HepG2 (cell line): Measurements from ENCODE around the gene NCOA3. TPM values are rescaled to one million over a fixed set of nuclear protein-coding genes. Genes with fewer than 3 reads are reported as not detected.
"Not testable (repeated sequence)": the region's sequence is repeated elsewhere in the genome, so short reads cannot be mapped to it uniquely, and the experiment has no call there.

ENCODE experiments used
- ATAC-seq: fragments of 200-7000 bp; cut with Tn5 transposase; 3 replicates; pipeline ENCODE4 v1.9.1; 2020; ENCODE audit warnings: mild to moderate bottlenecking, moderate library complexity
- BruUV-seq: library from RNA; stranded (reverse); fragments of 400-500 nt; replicated peaks from 2 replicates; lab custom pipeline; 2021; lab: Mats Ljungman, UMichigan
- CTCF ChIA-PET: fragments of 300-600 bp; formaldehyde crosslinking; extraction: SDS; loops from one replicate; lab custom pipeline; 2021; ENCODE audit warnings: low total read pairs, inconsistent platforms, low intra/inter-chr PET ratio; lab: Yijun Ruan, JAX
- POLR2A ChIA-PET: fragments of 350-600 bp; sonication (Branson Sonifier 250); formaldehyde crosslinking; loops from one replicate; lab custom pipeline; 2020; ENCODE audit warnings: antibody characterized with exemption, inconsistent platforms; lab: Yijun Ruan, JAX
- DNase-seq: peaks from one replicate; pipeline ENCODE4 v3.0.0-alpha.2; 2015; ENCODE audit warnings: low spot score
- FAIRE-seq: peaks from 3 replicates; lab custom pipeline; 2011; peaks lifted over from hg19 to GRCh38; lab: Jason Lieb, UNC
- H2AFZ ChIP-seq: one replicate; pipeline ENCODE4 v1.6.1; 2011; ENCODE audit warnings: low read length, inconsistent platforms
- H3K27ac ChIP-seq: fragments of 300-600 bp; 3 replicates; pipeline ENCODE4 v1.8.0; 2011; ENCODE audit warnings: mixed run types, mild to moderate bottlenecking, mixed read lengths, low read length, inconsistent platforms; ENCODE audit not compliant: insufficient read depth; ENCODE audit errors: extremely low read length
- H3K27me3 ChIP-seq, 2 experiments: fragments of 200-600 bp in 1 of 2; 2 replicates in 1 of 2; 3 replicates in 1 of 2; pipeline versions ENCODE4 v1.6.0 to v1.8.0; 2011; ENCODE audit warnings: low read length in 2 of 2, mild to moderate bottlenecking in 2 of 2, moderate library complexity in 2 of 2, inconsistent platforms in 1 of 2; ENCODE audit not compliant: insufficient read depth in 2 of 2, control insufficient read depth in 1 of 2
- H3K36me3 ChIP-seq, 2 experiments: fragments of 200-600 bp in 1 of 2; replicated peaks in 1 of 2; 2 replicates in 1 of 2; 3 replicates in 1 of 2; pipeline versions ENCODE4 v1.5.1 to v1.8.0; 2011; ENCODE audit warnings: low read length in 2 of 2, inconsistent platforms in 1 of 2; ENCODE audit not compliant: insufficient read depth in 2 of 2, control insufficient read depth in 1 of 2
- H3K4me1 ChIP-seq: 2 replicates; pipeline ENCODE4 v1.5.1; 2012; ENCODE audit warnings: low read length, inconsistent platforms; ENCODE audit not compliant: insufficient read depth
- H3K4me2 ChIP-seq: 2 replicates; pipeline ENCODE4 v1.6.0; 2011; ENCODE audit warnings: low read depth, low read length, inconsistent platforms
- H3K4me3 ChIP-seq, 3 experiments: fragments of 200-600 bp in 1 of 3; sonication (generic), shearing (Covaris generic) in 1 of 3; replicated peaks in 1 of 3; 2 replicates each; pipeline ENCODE4 v1.5.1; 2011 to 2016; ENCODE audit warnings: low read length in 3 of 3, inconsistent platforms in 2 of 3, low read depth in 2 of 3, mild to moderate bottlenecking in 2 of 3, control low read depth in 1 of 3, mixed read lengths in 1 of 3; ENCODE audit not compliant: insufficient read depth in 1 of 3
- H3K79me2 ChIP-seq: one replicate; pipeline ENCODE4 v1.6.1; 2011; ENCODE audit warnings: low read length, inconsistent platforms; ENCODE audit not compliant: insufficient read depth
- H3K9ac ChIP-seq: 2 replicates; pipeline ENCODE4 v1.6.0; 2011; ENCODE audit warnings: mild to moderate bottlenecking, low read depth, low read length, inconsistent platforms; ENCODE audit not compliant: insufficient read depth
- H3K9me3 ChIP-seq: 2 replicates; pipeline ENCODE4 v1.5.1; 2012; ENCODE audit warnings: mild to moderate bottlenecking, low read length
- H4K20me1 ChIP-seq: 2 replicates; pipeline ENCODE4 v1.6.0; 2011; ENCODE audit warnings: inconsistent platforms, mild to moderate bottlenecking, low read length, moderate library complexity; ENCODE audit not compliant: insufficient read depth
- GATAD2A ChIP-seq: IDR thresholded peaks from 2 replicates; pipeline ENCODE4 v1.6.1; 2016
- IRF1 ChIP-seq: sonication (generic); formaldehyde crosslinking; IDR thresholded peaks from 2 replicates; pipeline ENCODE4 v1.4.0; 2020; ENCODE audit warnings: low read depth, mild to moderate bottlenecking, missing genetic modification reagents
- MED1 ChIP-seq: sonication (generic); formaldehyde crosslinking; IDR thresholded peaks from 2 replicates; pipeline ENCODE4 v1.4.0; 2020; ENCODE audit warnings: missing genetic modification reagents
- NKX3-1 ChIP-seq: sonication (generic); formaldehyde crosslinking; IDR thresholded peaks from 2 replicates; pipeline ENCODE4 v1.5.0; 2020; ENCODE audit warnings: missing genetic modification reagents
- NRL ChIP-seq: sonication (generic); formaldehyde crosslinking; IDR thresholded peaks from 2 replicates; pipeline ENCODE4 v1.5.0; 2020; ENCODE audit warnings: missing genetic modification reagents, mild to moderate bottlenecking, moderate library complexity, borderline replicate concordance
- POLR2A ChIP-seq, 2 experiments: IDR thresholded peaks; 2 replicates each; pipeline ENCODE4 v1.6.1; 2011; ENCODE audit warnings: low read depth in 2 of 2, low read length in 2 of 2, mild to moderate bottlenecking in 1 of 2, moderate library complexity in 1 of 2; ENCODE audit not compliant: insufficient read depth in 1 of 2
- ZBTB40 ChIP-seq, 2 experiments: fragments of 450-650 bp in 1 of 2; sonication (generic) in 1 of 2; formaldehyde crosslinking in 1 of 2; IDR thresholded peaks; 2 replicates each; pipeline versions ENCODE4 v1.6.1 to v1.8.0; 2016 to 2022; ENCODE audit warnings: antibody characterized with exemption in 1 of 2, mild to moderate bottlenecking in 1 of 2, missing genetic modification reagents in 1 of 2
- ZNF230 ChIP-seq: sonication (generic); formaldehyde crosslinking; IDR thresholded peaks from 2 replicates; pipeline ENCODE4 v1.4.0; 2020; ENCODE audit warnings: mild to moderate bottlenecking, missing genetic modification reagents
- WGBS: methylation state at CpG from one replicate; pipeline ENCODE4 v1.1.6; 2017; ENCODE audit warnings: low lambda C conversion rate; 5-methylcytosine and 5-hydroxymethylcytosine counted together
- in situ Hi-C: cut with HindIII; loops from 2 replicates; pipeline ENCODE4 v1.10.0; 2017; ENCODE audit warnings: low pct_unique_long_range_greater_than_20kb; ENCODE audit not compliant: extremely low pct_ligation_motif_present
- intact Hi-C: fragments of 100-400 bp; cut with micrococcal nuclease; formaldehyde crosslinking; loops from one replicate; pipeline ENCODE4 v1.10.0; 2022; ENCODE audit not compliant: unreplicated experiment
- polyA plus RNA-seq, 8 experiments: library from polyadenylated mRNA; depleted of rRNA in 3 of 8; stranded (reverse) in 7 of 8; unstranded in 1 of 8; fragments of >200 nt; fragmentation: Illumina TruSeq in 4 of 8; extraction: Trizol in 4 of 8; gene quantifications; 2 replicates each; pipeline versions ENCODE4 v1.2.1 to v1.2.3, GENCODE V29; 2011 to 2016; ENCODE audit warnings: low read depth in 4 of 8, missing spikeins in 1 of 8, mixed read lengths in 1 of 8; ENCODE audit not compliant: insufficient read depth in 1 of 8
- total RNA-seq, 5 experiments: library from RNA; depleted of rRNA; stranded (reverse); fragments of >200 nt; fragmentation: Illumina TruSeq; extraction: Trizol; gene quantifications; 2 replicates each; pipeline ENCODE4 v1.2.3, GENCODE V29; 2016; ENCODE audit warnings: low read depth in 1 of 5

NCOA3 gene
- total and polyA plus RNA-seq, 2 of the 13 experiments (the other 11 are each of a cell fraction or from before 2014, with no cell fraction given), result 35.0 to 56.8 TPM

- H3K9me3 ChIP-seq, POLR2A ChIA-PET, CTCF ChIA-PET, DNase-seq, H3K36me3 ChIP-seq, H3K27me3 ChIP-seq, BruUV-seq, H3K9ac ChIP-seq, in situ Hi-C loops, H3K4me3 ChIP-seq, FAIRE-seq, H2AFZ ChIP-seq, intact Hi-C loops, ATAC-seq, H3K4me2 ChIP-seq, H3K27ac ChIP-seq: not testable (repeated sequence)
- H3K79me2 ChIP-seq, result peaks cover 78% of the 10 kb centered on the region
- peaks cover 69% of the 10 kb centered on the region for H3K4me1 ChIP-seq
- H4K20me1 ChIP-seq, result peaks cover 29% of the 10 kb centered on the region
These were observed 52.6 kb downstream of the NCOA3 start for GRCh38 chr20:47554283-47554682.

GRCh38 chr20:47557218-47557617 is 55.5 kb downstream of the NCOA3 start:
- DNase-seq (no peak), FAIRE-seq (no peak), ATAC-seq (no peak)
- Histone ChIP-seq H3K4me2 (no peak overlapping the region), H2AFZ (no peak overlapping the region), H3K4me1 (peaks cover 73% of the 10 kb centered on the region), H3K9ac (no peak overlapping the region), H3K27ac (no peak overlapping the region), H3K79me2 (peaks cover 80% of the 10 kb centered on the region), H3K9me3 (no peaks in the 10 kb centered on the region), H3K36me3 (no peaks in the 10 kb centered on the region; a peak in 1 of 5 replicates), H3K27me3 (no peaks in the 10 kb centered on the region), H4K20me1 (peaks cover 17% of the 10 kb centered on the region), H3K4me3 (no peak overlapping the region)
- ChIA-PET POLR2A (interaction anchor here (0.8 kb wide), 1 partner anchor 10 kb away, joined by 3 read pairs; no protein-coding TSS in a partner anchor), CTCF (no interaction called here)
- 95% methylated on average over 2 of the region's 2 CpGs for WGBS
- BruUV-seq, result no TSS peak
- in situ Hi-C loops (no loop called here), intact Hi-C loops (loop anchor here (5.0 kb wide), 1 partner anchor 50 kb away; no protein-coding TSS in a partner anchor)
- TF ChIP-seq ZNF230 (no peak), GATAD2A (no peak), IRF1 (CRISPR knock-in tag) (no peak), ZBTB40 (IDR thresholded peaks at IDR 0.05) (no peak), ZBTB40 (CRISPR knock-in tag; IDR thresholded peaks at IDR 0.05) (no peak), NKX3-1 (no peak), MED1 (no peak), POLR2A (IDR thresholded peaks at IDR 0.05; ENCODE audit: insufficient read depth in 1 of 2, low read depth in 2 of 2, low read length in 2 of 2) (no peak), NRL (CRISPR knock-in tag) (no peak)
